DMS 273 (cell line): ENCODE measurements around the gene FLRT1.

Experiments used
- DNase-seq: peaks from one replicate; lab custom pipeline; 2025; ENCODE audit not compliant: unreplicated experiment; lab: John Stamatoyannopoulos, UW

Gene FLRT1

GRCh38 chr11:64064374-64065140 is 28.8 kb downstream of the FLRT1 start:
- DNase-seq = no peak

- no peak for DNase-seq
Measured at GRCh38 chr11:64065141-64065465, 29.4 kb downstream of the FLRT1 start.

GRCh38 chr11:64065712-64066111 is 30.0 kb downstream of the FLRT1 start:
- no peak for DNase-seq

GRCh38 chr11:64067230-64067993 is 31.7 kb downstream of the FLRT1 start:
- no peak for DNase-seq

GRCh38 chr11:64068705-64069400 is 33.1 kb downstream of the FLRT1 start:
- DNase-seq = no peak

GRCh38 chr11:64069401-64070313 is 33.9 kb downstream of the FLRT1 start:
- no peak for DNase-seq

GRCh38 chr11:64070314-64070681 is 34.6 kb downstream of the FLRT1 start:
- no peak for DNase-seq

- no peak for DNase-seq
Measured at GRCh38 chr11:64071849-64072248, 36.1 kb downstream of the FLRT1 start.

- no peak for DNase-seq
Measured at GRCh38 chr11:64072403-64072802, 36.7 kb downstream of the FLRT1 start.

GRCh38 chr11:64072871-64073270 is 37.1 kb downstream of the FLRT1 start:
- no peak for DNase-seq

GRCh38 chr11:64073542-64073941 is 37.8 kb downstream of the FLRT1 start:
- DNase-seq = no peak

GRCh38 chr11:64074239-64074638 is 38.5 kb downstream of the FLRT1 start:
- DNase-seq = no peak

- no peak for DNase-seq
Measured at GRCh38 chr11:64076758-64077157, 41.0 kb downstream of the FLRT1 start.

GRCh38 chr11:64077607-64078006 is 41.9 kb downstream of the FLRT1 start:
- no peak for DNase-seq

GRCh38 chr11:64078284-64078683 is 42.6 kb downstream of the FLRT1 start:
- DNase-seq = no peak

- no peak for DNase-seq
Measured at GRCh38 chr11:64078905-64079304, 43.2 kb downstream of the FLRT1 start.

GRCh38 chr11:64080390-64080789 is 44.7 kb downstream of the FLRT1 start:
- no peak for DNase-seq

GRCh38 chr11:64081745-64082442 is 46.2 kb downstream of the FLRT1 start:
- no peak for DNase-seq

GRCh38 chr11:64083398-64084080 is 47.8 kb downstream of the FLRT1 start:
- DNase-seq = no peak
